Cardiac fibroblast (primary cell): ENCODE data around the gene LYPD6.
"Not testable (repeated sequence)": the region's sequence is repeated elsewhere in the genome, so short reads cannot be mapped to it uniquely, and the experiment has no call there.

ENCODE experiments used
- DNase-seq, 2 donors: peaks; one replicate each; pipeline versions ENCODE4 v3.0.0 to v3.0.0-alpha.2; 2010; ENCODE audit warnings: low read depth in 2 of 2
- H3K4me3 ChIP-seq, 2 donors: replicated peaks in 1 of 2; 1 replicate in 1 of 2; 2 replicates in 1 of 2; pipeline ENCODE4 v1.5.1; 2011; ENCODE audit warnings: low read depth in 2 of 2, low read length in 2 of 2, mild to moderate bottlenecking in 2 of 2, moderate library complexity in 1 of 2
- TF ChIP-seq, protein P1 (sequence below): IDR thresholded peaks from one replicate; pipeline ENCODE4 v1.5.1; 2011; ENCODE audit warnings: low read depth, mild to moderate bottlenecking, low read length, inconsistent platforms

Gene LYPD6

GRCh38 chr2:149492923-149493322 is 162.5 kb downstream of the LYPD6 start:
- DNase-seq: no peak

DNA sequence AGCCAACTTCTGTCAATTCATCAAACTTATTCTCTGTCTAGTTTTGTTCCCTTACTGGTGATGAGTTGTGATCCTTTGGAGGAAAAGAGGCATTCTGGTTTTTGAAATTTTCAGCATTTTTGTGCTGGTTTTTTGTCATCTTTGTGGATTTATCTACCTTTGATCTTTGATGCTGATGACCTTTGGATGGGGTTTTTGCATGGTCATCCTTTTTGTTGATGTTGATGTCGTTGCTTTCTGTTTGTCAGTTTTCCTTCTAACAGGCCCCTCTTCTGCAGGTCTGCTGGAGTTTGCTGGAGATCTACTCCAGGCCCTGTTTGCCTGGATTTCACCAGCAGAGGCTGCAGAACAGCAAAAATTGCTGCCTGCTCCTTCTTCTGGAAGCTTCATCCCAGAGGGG is 168.8 kb downstream of the LYPD6 start:
- not testable (repeated sequence) for H3K4me3 ChIP-seq, DNase-seq

More at GRCh38 chr2:149492923-149493322, 162.5 kb downstream of the LYPD6 start:
- no peak overlapping the region for H3K4me3 ChIP-seq
- TF ChIP-seq, protein P1, sequence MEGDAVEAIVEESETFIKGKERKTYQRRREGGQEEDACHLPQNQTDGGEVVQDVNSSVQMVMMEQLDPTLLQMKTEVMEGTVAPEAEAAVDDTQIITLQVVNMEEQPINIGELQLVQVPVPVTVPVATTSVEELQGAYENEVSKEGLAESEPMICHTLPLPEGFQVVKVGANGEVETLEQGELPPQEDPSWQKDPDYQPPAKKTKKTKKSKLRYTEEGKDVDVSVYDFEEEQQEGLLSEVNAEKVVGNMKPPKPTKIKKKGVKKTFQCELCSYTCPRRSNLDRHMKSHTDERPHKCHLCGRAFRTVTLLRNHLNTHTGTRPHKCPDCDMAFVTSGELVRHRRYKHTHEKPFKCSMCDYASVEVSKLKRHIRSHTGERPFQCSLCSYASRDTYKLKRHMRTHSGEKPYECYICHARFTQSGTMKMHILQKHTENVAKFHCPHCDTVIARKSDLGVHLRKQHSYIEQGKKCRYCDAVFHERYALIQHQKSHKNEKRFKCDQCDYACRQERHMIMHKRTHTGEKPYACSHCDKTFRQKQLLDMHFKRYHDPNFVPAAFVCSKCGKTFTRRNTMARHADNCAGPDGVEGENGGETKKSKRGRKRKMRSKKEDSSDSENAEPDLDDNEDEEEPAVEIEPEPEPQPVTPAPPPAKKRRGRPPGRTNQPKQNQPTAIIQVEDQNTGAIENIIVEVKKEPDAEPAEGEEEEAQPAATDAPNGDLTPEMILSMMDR: no peak

- not testable (repeated sequence) for DNase-seq, H3K4me3 ChIP-seq
These were observed 176.4 kb downstream of the LYPD6 start for GRCh38 chr2:149506808-149507207.

DNA sequence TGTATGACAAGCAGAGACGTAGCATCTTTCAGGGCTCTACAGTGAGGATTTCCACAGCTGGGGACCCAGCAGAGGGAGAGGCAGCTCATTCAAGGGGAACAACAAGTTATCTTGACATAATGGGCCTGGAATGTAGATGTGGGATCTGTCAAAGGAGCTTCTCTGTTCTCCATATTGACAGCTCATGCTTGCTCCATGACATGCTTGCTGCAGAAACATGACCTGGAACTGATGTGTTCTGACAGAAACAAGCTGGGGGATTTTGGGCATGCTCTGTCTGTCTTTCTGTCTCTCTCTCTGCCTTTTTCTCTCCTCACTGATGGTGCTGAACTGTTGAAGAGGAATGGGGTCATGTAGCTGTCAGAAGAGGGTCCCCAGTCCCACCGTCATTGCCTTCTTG is 177.6 kb downstream of the LYPD6 start:
- TF ChIP-seq, protein P1: no peak

DNA sequence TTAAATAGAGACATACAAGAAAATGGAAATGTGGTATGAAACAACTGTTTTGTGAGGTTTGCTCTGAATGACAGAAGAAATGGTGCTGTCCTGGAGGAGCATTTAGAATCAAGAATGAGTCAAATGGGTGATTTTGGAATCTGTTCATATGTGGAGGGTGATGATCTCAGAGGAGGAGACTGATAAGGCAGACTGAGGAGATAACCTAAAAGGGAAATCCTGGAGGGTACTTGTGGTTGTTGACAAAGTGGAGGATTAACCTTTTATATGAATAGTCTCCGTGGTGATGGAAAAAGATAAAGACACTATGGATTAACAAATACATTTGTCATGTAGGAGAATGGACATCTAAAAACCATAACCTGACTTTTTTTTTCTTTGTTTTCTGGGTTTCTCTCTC is 183.1 kb downstream of the LYPD6 start:
- no peak for DNase-seq
- TF ChIP-seq, protein P1: no peak
- H3K4me3 ChIP-seq: no peak overlapping the region

More for the DNA sequence above, 177.6 kb downstream of the LYPD6 start:
- H3K4me3 ChIP-seq: no peak overlapping the region
- DNase-seq: no peak
